ENCODE measurements around the gene ERC2. TPM values are rescaled to one million over a fixed set of nuclear protein-coding genes. Genes with fewer than 3 reads are reported as not detected.

The ERC2 gene
- total and polyA plus RNA-seq, 2 of the 13 experiments (the other 11 are each of a cell fraction or from before 2014, with no cell fraction given) = 0.16 to 0.22 TPM

DNA sequence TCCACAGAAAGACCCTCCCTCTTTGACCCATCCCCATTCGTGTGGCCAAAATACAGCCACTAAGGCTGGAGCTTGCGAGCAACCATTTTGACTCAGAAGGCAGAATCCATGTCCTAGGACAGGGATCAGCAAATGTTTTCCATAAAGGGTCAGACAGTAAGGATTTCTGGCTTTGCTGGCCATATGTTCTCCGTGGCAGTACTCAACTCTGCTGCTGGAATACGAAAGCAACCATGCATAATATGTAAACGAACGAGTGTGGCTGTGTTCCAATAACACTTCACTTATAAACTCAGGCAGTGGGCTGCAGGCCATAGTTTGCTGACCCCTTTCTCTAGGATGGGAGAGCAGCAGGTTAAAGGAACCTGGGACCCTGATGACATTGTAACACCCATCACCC is 903.5 kb downstream of the ERC2 start:
- no peak for DNase-seq (ENCODE audit: low spot score)
- BruUV-seq (replicated peaks) = no TSS peak
- Histone ChIP-seq H3K4me2 (ENCODE audit: low read depth, low read length) (no peak overlapping the region), H3K4me1 (ENCODE audit: insufficient read depth, low read length) (no peaks in the 10 kb centered on the region), H3K36me3 (replicated peaks in 1 of 2; ENCODE audit: control insufficient read depth in 1 of 2, insufficient read depth in 2 of 2, low read length in 2 of 2) (no peaks in the 10 kb centered on the region), H3K79me2 (ENCODE audit: insufficient read depth, low read length) (no peaks in the 10 kb centered on the region), H3K4me3 (replicated peaks in 1 of 3; ENCODE audit: insufficient read depth in 1 of 3, low read depth in 2 of 3, low read length in 3 of 3) (no peak overlapping the region), H3K9me3 (ENCODE audit: low read length) (no peaks in the 10 kb centered on the region), H3K9ac (ENCODE audit: insufficient read depth, low read depth, low read length) (no peak overlapping the region), H3K27me3 (ENCODE audit: control insufficient read depth in 1 of 2, insufficient read depth in 2 of 2, low read length in 2 of 2) (no peaks in the 10 kb centered on the region), H2AFZ (ENCODE audit: low read length) (no peak overlapping the region), H4K20me1 (ENCODE audit: insufficient read depth, low read length) (no peaks in the 10 kb centered on the region), H3K27ac (ENCODE audit: extremely low read length, insufficient read depth, low read length) (no peak overlapping the region)
- TF ChIP-seq, protein P1, sequence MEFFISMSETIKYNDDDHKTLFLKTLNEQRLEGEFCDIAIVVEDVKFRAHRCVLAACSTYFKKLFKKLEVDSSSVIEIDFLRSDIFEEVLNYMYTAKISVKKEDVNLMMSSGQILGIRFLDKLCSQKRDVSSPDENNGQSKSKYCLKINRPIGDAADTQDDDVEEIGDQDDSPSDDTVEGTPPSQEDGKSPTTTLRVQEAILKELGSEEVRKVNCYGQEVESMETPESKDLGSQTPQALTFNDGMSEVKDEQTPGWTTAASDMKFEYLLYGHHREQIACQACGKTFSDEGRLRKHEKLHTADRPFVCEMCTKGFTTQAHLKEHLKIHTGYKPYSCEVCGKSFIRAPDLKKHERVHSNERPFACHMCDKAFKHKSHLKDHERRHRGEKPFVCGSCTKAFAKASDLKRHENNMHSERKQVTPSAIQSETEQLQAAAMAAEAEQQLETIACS (CRISPR knock-in tag; IDR thresholded peaks at IDR 0.05) = no peak
- TF ChIP-seq, protein P2, sequence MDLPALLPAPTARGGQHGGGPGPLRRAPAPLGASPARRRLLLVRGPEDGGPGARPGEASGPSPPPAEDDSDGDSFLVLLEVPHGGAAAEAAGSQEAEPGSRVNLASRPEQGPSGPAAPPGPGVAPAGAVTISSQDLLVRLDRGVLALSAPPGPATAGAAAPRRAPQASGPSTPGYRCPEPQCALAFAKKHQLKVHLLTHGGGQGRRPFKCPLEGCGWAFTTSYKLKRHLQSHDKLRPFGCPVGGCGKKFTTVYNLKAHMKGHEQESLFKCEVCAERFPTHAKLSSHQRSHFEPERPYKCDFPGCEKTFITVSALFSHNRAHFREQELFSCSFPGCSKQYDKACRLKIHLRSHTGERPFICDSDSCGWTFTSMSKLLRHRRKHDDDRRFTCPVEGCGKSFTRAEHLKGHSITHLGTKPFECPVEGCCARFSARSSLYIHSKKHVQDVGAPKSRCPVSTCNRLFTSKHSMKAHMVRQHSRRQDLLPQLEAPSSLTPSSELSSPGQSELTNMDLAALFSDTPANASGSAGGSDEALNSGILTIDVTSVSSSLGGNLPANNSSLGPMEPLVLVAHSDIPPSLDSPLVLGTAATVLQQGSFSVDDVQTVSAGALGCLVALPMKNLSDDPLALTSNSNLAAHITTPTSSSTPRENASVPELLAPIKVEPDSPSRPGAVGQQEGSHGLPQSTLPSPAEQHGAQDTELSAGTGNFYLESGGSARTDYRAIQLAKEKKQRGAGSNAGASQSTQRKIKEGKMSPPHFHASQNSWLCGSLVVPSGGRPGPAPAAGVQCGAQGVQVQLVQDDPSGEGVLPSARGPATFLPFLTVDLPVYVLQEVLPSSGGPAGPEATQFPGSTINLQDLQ (CRISPR knock-in tag; IDR thresholded peaks at IDR 0.05) = no peak
- TF ChIP-seq ARID2 (CRISPR knock-in tag; IDR thresholded peaks at IDR 0.05; ENCODE audit: borderline replicate concordance) = no peak
- 18% methylated on average over 6 of the region's 6 CpGs for WGBS (ENCODE audit: low lambda C conversion rate)
- ChIA-PET CTCF (ENCODE audit: low intra/inter-chr PET ratio, low total read pairs) (no interaction called here), POLR2A (no interaction called here)
- in situ Hi-C loops (cut with HindIII; ENCODE audit: extremely low pct_ligation_motif_present, low pct_unique_long_range_greater_than_20kb) = no loop called here
- no peak for ATAC-seq
- no peak for FAIRE-seq
- intact Hi-C loops (cut with micrococcal nuclease; ENCODE audit: unreplicated experiment) = no loop called here

DNA sequence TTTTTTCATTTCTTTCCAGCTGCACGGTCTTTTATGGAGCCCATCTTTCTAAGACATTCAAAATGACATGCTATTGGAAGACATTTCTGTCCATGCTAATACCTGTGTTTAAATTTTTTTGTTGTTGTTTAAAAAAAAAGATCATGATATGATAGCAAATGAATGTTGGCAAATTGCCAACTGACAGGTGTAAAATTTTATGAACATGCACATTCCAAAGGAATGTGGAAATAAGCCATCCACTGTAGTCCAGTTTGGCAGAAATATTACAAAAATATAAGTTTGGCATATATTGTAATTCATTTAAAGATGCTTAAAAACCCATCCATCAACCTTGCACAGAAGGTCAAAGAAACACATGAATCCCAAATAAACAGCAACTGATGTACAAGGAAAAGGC is 905.6 kb downstream of the ERC2 start:
- BruUV-seq (replicated peaks) = no TSS peak
- ATAC-seq = no peak
- intact Hi-C loops (cut with micrococcal nuclease; ENCODE audit: unreplicated experiment) = no loop called here
- Histone ChIP-seq H3K4me1 (ENCODE audit: insufficient read depth, low read length) (no peaks in the 10 kb centered on the region), H3K27me3 (ENCODE audit: control insufficient read depth in 1 of 2, insufficient read depth in 2 of 2, low read length in 2 of 2) (no peaks in the 10 kb centered on the region), H3K27ac (ENCODE audit: extremely low read length, insufficient read depth, low read length) (no peak overlapping the region), H3K4me2 (ENCODE audit: low read depth, low read length) (no peak overlapping the region), H3K9me3 (ENCODE audit: low read length) (no peaks in the 10 kb centered on the region), H3K4me3 (replicated peaks in 1 of 3; ENCODE audit: insufficient read depth in 1 of 3, low read depth in 2 of 3, low read length in 3 of 3) (no peak overlapping the region), H3K9ac (ENCODE audit: insufficient read depth, low read depth, low read length) (no peak overlapping the region), H3K36me3 (replicated peaks in 1 of 2; ENCODE audit: control insufficient read depth in 1 of 2, insufficient read depth in 2 of 2, low read length in 2 of 2) (no peaks in the 10 kb centered on the region), H2AFZ (ENCODE audit: low read length) (no peak overlapping the region), H3K79me2 (ENCODE audit: insufficient read depth, low read length) (no peaks in the 10 kb centered on the region), H4K20me1 (ENCODE audit: insufficient read depth, low read length) (no peaks in the 10 kb centered on the region)
- FAIRE-seq = no peak
- DNase-seq (ENCODE audit: low spot score) = no peak
- in situ Hi-C loops (cut with HindIII; ENCODE audit: extremely low pct_ligation_motif_present, low pct_unique_long_range_greater_than_20kb) = no loop called here
- TF ChIP-seq LCORL (IDR thresholded peaks at IDR 0.05) = peak; percentile 90
- TF ChIP-seq LCORL (CRISPR knock-in tag; IDR thresholded peaks at IDR 0.05) = no peak
- TF ChIP-seq, protein P3, sequence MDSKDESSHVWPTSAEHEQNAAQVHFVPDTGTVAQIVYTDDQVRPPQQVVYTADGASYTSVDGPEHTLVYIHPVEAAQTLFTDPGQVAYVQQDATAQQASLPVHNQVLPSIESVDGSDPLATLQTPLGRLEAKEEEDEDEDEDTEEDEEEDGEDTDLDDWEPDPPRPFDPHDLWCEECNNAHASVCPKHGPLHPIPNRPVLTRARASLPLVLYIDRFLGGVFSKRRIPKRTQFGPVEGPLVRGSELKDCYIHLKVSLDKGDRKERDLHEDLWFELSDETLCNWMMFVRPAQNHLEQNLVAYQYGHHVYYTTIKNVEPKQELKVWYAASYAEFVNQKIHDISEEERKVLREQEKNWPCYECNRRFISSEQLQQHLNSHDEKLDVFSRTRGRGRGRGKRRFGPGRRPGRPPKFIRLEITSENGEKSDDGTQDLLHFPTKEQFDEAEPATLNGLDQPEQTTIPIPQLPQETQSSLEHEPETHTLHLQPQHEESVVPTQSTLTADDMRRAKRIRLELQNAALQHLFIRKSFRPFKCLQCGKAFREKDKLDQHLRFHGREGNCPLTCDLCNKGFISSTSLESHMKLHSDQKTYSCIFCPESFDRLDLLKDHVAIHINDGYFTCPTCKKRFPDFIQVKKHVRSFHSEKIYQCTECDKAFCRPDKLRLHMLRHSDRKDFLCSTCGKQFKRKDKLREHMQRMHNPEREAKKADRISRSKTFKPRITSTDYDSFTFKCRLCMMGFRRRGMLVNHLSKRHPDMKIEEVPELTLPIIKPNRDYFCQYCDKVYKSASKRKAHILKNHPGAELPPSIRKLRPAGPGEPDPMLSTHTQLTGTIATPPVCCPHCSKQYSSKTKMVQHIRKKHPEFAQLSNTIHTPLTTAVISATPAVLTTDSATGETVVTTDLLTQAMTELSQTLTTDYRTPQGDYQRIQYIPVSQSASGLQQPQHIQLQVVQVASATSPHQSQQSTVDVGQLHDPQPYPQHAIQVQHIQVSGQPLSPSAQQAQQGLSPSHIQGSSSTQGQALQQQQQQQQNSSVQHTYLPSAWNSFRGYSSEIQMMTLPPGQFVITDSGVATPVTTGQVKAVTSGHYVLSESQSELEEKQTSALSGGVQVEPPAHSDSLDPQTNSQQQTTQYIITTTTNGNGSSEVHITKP (CRISPR knock-in tag; IDR thresholded peaks at IDR 0.05; ENCODE audit: low read depth) = no peak
- 16% methylated on average over 1 of the region's 1 CpG for WGBS (ENCODE audit: low lambda C conversion rate)
- ChIA-PET POLR2A (no interaction called here), CTCF (ENCODE audit: low intra/inter-chr PET ratio, low total read pairs) (no interaction called here)
